Adrenal gland (tissue), 12 donors: ENCODE results near the gene LSAMP. TPM values are rescaled to one million over a fixed set of nuclear protein-coding genes. Genes with fewer than 3 reads are reported as not detected.

Experiments
- DNase-seq, 7 donors: peaks; one replicate each; pipeline ENCODE4 v3.0.0-alpha.2; 2019 to 2020
- H3K27ac ChIP-seq, 5 donors: fragments of 200-600 bp; sonication (generic) in 4 of 5; 1 replicate in 3 of 5; 2 replicates in 2 of 5; pipeline versions ENCODE4 v1.5.1 to v1.8.0; 2016 to 2020; ENCODE audit warnings: mild to moderate bottlenecking in 1 of 5
- H3K27me3 ChIP-seq: fragments of 200-600 bp; 2 replicates; pipeline ENCODE4 v1.8.0; 2021
- H3K36me3 ChIP-seq, 2 donors: fragments of 200-600 bp; replicated peaks in 1 of 2; 1 replicate in 1 of 2; 2 replicates in 1 of 2; pipeline versions ENCODE4 v1.5.1 to v1.8.0; 2018 to 2022
- H3K4me1 ChIP-seq, 2 donors: fragments of 200-600 bp; replicated peaks in 1 of 2; 1 replicate in 1 of 2; 2 replicates in 1 of 2; pipeline versions ENCODE4 v1.5.1 to v1.8.0; 2018 to 2021
- H3K4me3 ChIP-seq, 4 donors: fragments of 200-600 bp; sonication (generic) in 3 of 4; one replicate each; pipeline ENCODE4 v1.5.1; 2016 to 2018
- H3K9me3 ChIP-seq, 3 donors: fragments of 200-600 bp; sonication (generic) in 1 of 3; replicated peaks in 1 of 3; 1 replicate in 2 of 3; 2 replicates in 1 of 3; pipeline versions ENCODE4 v1.5.1 to v1.8.0; 2016 to 2021
- CTCF ChIP-seq, 6 experiments: fragments of 450-650 bp in 4 of 6; fragments of 200-600 bp in 2 of 6; sonication (generic) in 1 of 6; IDR thresholded peaks; 1 replicate in 5 of 6; 2 replicates in 1 of 6; pipeline versions ENCODE4 v1.5.1 to v1.8.0; 2016 to 2021; ENCODE audit warnings: antibody characterized with exemption in 6 of 6, mild to moderate bottlenecking in 2 of 6, moderate library complexity in 1 of 6
- POLR2A ChIP-seq, 2 donors: fragments of 450-650 bp; IDR thresholded peaks; one replicate each; pipeline ENCODE4 v1.6.1; 2017; ENCODE audit warnings: antibody characterized with exemption in 2 of 2, mild to moderate bottlenecking in 2 of 2, moderate library complexity in 1 of 2
- WGBS, 4 donors: extraction: QIAGEN DNeasy Blood & Tissue Kit in 2 of 4; methylation state at CpG; one replicate each; pipeline versions ENCODE4 v1.1.5 to v1.1.7; 2013 to 2017; 5-methylcytosine and 5-hydroxymethylcytosine counted together
- intact Hi-C, 2 donors: fragments of 100-400 bp; cut with DNase I; formaldehyde crosslinking; loops; one replicate each; pipeline versions ENCODE4 v1.14.1 to v1.15.0; 2022 to 2023
- polyA plus RNA-seq, 3 donors: library from polyadenylated mRNA; stranded (reverse); fragments of 200-250 nt in 2 of 3; fragments of 350-450 nt in 1 of 3; fragmentation: Illumina TruSeq in 1 of 3; extraction: RNeasy Lipid Tissue Mini Kit (QIAGEN cat#74804) in 1 of 3; gene quantifications; one replicate each; pipeline ENCODE4 v1.2.3, GENCODE V29; 2013 to 2014
- total RNA-seq, 9 donors: library from RNA; depleted of rRNA in 4 of 9; stranded (reverse); fragments of >200 nt in 4 of 9; fragments of 120-200 nt in 1 of 9; fragmentation: NEBNext Ultra II Directional in 1 of 9; extraction: Animal tissue kit (Norgen Biotek cat#: 25700) in 1 of 9; gene quantifications; one replicate each; pipeline versions ENCODE4 v1.1.0 to v1.2.4, GENCODE V29; 2013 to 2023
- donor health status: healthy with polysubstance abuse.
- donor health status: Bipolar disorder and iron deficiency.
- donor health status: DM: yes; HTN: yes; CAD: no.
- donor health status: DM: no; HTN: no; CAD: no.
- donor health status: DM: no; HTN: no; CAD: no.
- donor health status: DM: yes; HTN: yes; CAD: no.

LSAMP gene
- total and polyA plus RNA-seq, 12 donors = 5.8 to 53.5 (median 24.3) TPM

- Histone ChIP-seq H3K4me3 (no peak overlapping the region), H3K27ac (no peak overlapping the region), H3K9me3 (no peaks in the 10 kb centered on the region), H3K36me3 (no peaks in the 10 kb centered on the region), H3K4me1 (no peaks in the 10 kb centered on the region), H3K27me3 (no peaks in the 10 kb centered on the region)
- intact Hi-C loops = no loop called here
- no peak for DNase-seq
- 83 to 89% (median 85%) methylated on average over 2 of the region's 2 CpGs for WGBS, 4 donors
- TF ChIP-seq CTCF (IDR thresholded peaks at IDR 0.05) (no peak), POLR2A (IDR thresholded peaks at IDR 0.05) (no peak)
Measured at GRCh38 chr3:116413319-116413718, 32.0 kb downstream of the LSAMP start.

- Histone ChIP-seq H3K36me3 (no peaks in the 10 kb centered on the region), H3K4me1 (no peaks in the 10 kb centered on the region), H3K27ac (no peak overlapping the region), H3K9me3 (no peaks in the 10 kb centered on the region), H3K4me3 (no peak overlapping the region), H3K27me3 (no peaks in the 10 kb centered on the region)
- 84 to 89% (median 86%) methylated on average over 2 of the region's 2 CpGs for WGBS, 4 donors
- no peak for DNase-seq
- intact Hi-C loops = no loop called here
- TF ChIP-seq CTCF (IDR thresholded peaks at IDR 0.05) = no peak
- TF ChIP-seq POLR2A (IDR thresholded peaks at IDR 0.05) = no peak
Measured at GRCh38 chr3:116408473-116408872, 36.8 kb downstream of the LSAMP start.

- no peak overlapping the region for H3K4me3 ChIP-seq
- no peaks in the 10 kb centered on the region for H3K36me3 ChIP-seq
- no peak overlapping the region for H3K27ac ChIP-seq
- TF ChIP-seq CTCF (IDR thresholded peaks at IDR 0.05) (no peak), POLR2A (IDR thresholded peaks at IDR 0.05) (no peak)
- H3K27me3 ChIP-seq = no peaks in the 10 kb centered on the region
- no peaks in the 10 kb centered on the region for H3K4me1 ChIP-seq
- intact Hi-C loops = no loop called here
- WGBS, 4 donors = 73 to 89% (median 87%) methylated on average over 2 of the region's 2 CpGs
- H3K9me3 ChIP-seq = no peaks in the 10 kb centered on the region
- no peak for DNase-seq
Measured at GRCh38 chr3:116405231-116405630, 40.1 kb downstream of the LSAMP start.

GRCh38 chr3:116399701-116400226 lies 45.5 kb downstream of the LSAMP start:
- no peak overlapping the region for H3K27ac ChIP-seq
- 76 to 91% (median 84%) methylated on average over 2 of the region's 2 CpGs for WGBS, 4 donors
- intact Hi-C loops = no loop called here

More at GRCh38 chr3:116399701-116400226, 45.5 kb downstream of the LSAMP start:
- no peaks in the 10 kb centered on the region for H3K9me3 ChIP-seq
- TF ChIP-seq CTCF (IDR thresholded peaks at IDR 0.05) (no peak), POLR2A (IDR thresholded peaks at IDR 0.05) (no peak)
- no peak overlapping the region for H3K4me3 ChIP-seq
- DNase-seq = no peak
- H3K27me3 ChIP-seq = no peaks in the 10 kb centered on the region
- H3K36me3 ChIP-seq = no peaks in the 10 kb centered on the region
- no peaks in the 10 kb centered on the region for H3K4me1 ChIP-seq
